PC-9 (cell line): ENCODE data around the gene MAGI1.

ENCODE experiments used
- EZH2 ChIP-seq: fragments of 200-600 bp; sonication (generic); IDR thresholded peaks from 2 replicates; pipeline ENCODE4 v1.8.0; 2017; ENCODE audit warnings: antibody characterized with exemption, low read depth
- TF ChIP-seq, protein P1 (sequence below): fragments of 200-600 bp; sonication (generic); conservative IDR thresholded peaks from 2 replicates; pipeline ENCODE4 v1.6.1; 2017; ENCODE audit warnings: mixed run types, antibody characterized with exemption, mild to moderate bottlenecking, moderate library complexity

DNA sequence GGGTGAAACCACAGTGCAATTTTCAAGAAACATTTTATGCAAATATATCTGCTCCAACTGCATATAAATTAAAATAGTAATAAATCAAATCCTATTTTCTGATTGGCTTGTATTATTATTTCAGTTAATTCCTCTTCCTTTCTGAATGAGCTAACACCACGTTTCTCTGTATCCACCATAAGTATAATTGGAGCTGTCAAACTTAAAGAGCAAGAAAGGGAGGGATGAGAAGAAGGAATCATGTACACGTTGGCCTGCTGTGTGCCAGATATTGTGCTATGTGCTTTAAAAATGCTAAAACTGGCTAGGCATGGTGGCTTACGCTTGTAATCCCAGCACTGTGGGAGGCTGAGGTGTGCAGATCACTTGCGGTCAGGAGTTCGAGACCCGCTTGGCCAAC is 180.0 kb downstream of the MAGI1 start:
- TF ChIP-seq, protein P1, sequence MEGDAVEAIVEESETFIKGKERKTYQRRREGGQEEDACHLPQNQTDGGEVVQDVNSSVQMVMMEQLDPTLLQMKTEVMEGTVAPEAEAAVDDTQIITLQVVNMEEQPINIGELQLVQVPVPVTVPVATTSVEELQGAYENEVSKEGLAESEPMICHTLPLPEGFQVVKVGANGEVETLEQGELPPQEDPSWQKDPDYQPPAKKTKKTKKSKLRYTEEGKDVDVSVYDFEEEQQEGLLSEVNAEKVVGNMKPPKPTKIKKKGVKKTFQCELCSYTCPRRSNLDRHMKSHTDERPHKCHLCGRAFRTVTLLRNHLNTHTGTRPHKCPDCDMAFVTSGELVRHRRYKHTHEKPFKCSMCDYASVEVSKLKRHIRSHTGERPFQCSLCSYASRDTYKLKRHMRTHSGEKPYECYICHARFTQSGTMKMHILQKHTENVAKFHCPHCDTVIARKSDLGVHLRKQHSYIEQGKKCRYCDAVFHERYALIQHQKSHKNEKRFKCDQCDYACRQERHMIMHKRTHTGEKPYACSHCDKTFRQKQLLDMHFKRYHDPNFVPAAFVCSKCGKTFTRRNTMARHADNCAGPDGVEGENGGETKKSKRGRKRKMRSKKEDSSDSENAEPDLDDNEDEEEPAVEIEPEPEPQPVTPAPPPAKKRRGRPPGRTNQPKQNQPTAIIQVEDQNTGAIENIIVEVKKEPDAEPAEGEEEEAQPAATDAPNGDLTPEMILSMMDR: no peak
- no peak for TF ChIP-seq EZH2
